H1 (cell line): ENCODE data around the gene NOVA1. TPM values are rescaled to one million over a fixed set of nuclear protein-coding genes. Genes with fewer than 3 reads are reported as not detected.

ENCODE experiments used
- CTCF ChIA-PET: fragments of 300-600 bp; sonication (Branson Sonifier 250); formaldehyde crosslinking; loops from one replicate; lab custom pipeline; 2021; ENCODE audit not compliant: partially characterized antibody; lab: Charles Lee
- POLR2A ChIA-PET: fragments of 300-600 bp; sonication (Branson Sonifier 250); formaldehyde crosslinking; loops from one replicate; lab custom pipeline; 2021; ENCODE audit warnings: inconsistent platforms; ENCODE audit not compliant: partially characterized antibody; lab: Charles Lee
- DNase-seq, 2 experiments: peaks; one replicate each; pipeline versions ENCODE4 v3.0.0 to v3.0.0-alpha.2; 2010 to 2022; ENCODE audit warnings: low spot score in 2 of 2, low read depth in 1 of 2, mixed read lengths in 1 of 2
- FAIRE-seq: peaks from 2 replicates; lab custom pipeline; 2011; peaks lifted over from hg19 to GRCh38; lab: Jason Lieb, UNC
- H2AFZ ChIP-seq: 2 replicates; pipeline ENCODE4 v1.8.1; 2012; ENCODE audit warnings: low read length, inconsistent platforms
- H2AK5ac ChIP-seq: 2 replicates; pipeline ENCODE4 v1.6.1; 2013; ENCODE audit warnings: low read depth, low read length
- H2BK120ac ChIP-seq: replicated peaks from 2 replicates; pipeline ENCODE3; 2013; ENCODE audit warnings: low read depth, low read length, inconsistent platforms
- H2BK12ac ChIP-seq: 2 replicates; pipeline ENCODE4 v1.6.1; 2013; ENCODE audit warnings: low read depth, low read length
- H2BK15ac ChIP-seq: 2 replicates; pipeline ENCODE4 v1.6.1; 2013; ENCODE audit warnings: low read length
- H2BK20ac ChIP-seq: 2 replicates; pipeline ENCODE4 v1.6.1; 2013; ENCODE audit warnings: low read length
- H2BK5ac ChIP-seq: 2 replicates; pipeline ENCODE4 v1.6.1; 2013; ENCODE audit warnings: low read depth, low read length
- H3K14ac ChIP-seq: 2 replicates; pipeline ENCODE4 v1.6.1; 2013; ENCODE audit warnings: inconsistent platforms; ENCODE audit not compliant: insufficient read length
- H3K18ac ChIP-seq: 2 replicates; pipeline ENCODE4 v1.6.1; 2013; ENCODE audit warnings: low read length; ENCODE audit errors: extremely low read depth
- H3K23ac ChIP-seq: 2 replicates; pipeline ENCODE4 v1.6.1; 2013; ENCODE audit warnings: inconsistent platforms; ENCODE audit not compliant: insufficient read length
- H3K23me2 ChIP-seq: 2 replicates; pipeline ENCODE4 v1.6.1; 2013; ENCODE audit warnings: low read depth, low read length
- H3K27ac ChIP-seq: 2 replicates; pipeline ENCODE4 v1.6.1; 2011; ENCODE audit warnings: low read depth, low read length, inconsistent platforms
- H3K27me3 ChIP-seq, 4 experiments: replicated peaks in 1 of 4; 1 replicate in 1 of 4; 2 replicates in 3 of 4; pipeline versions ENCODE4 v1.6.1 to v1.8.1; 2011 to 2013; ENCODE audit warnings: low read length in 3 of 4, mild to moderate bottlenecking in 3 of 4, inconsistent platforms in 2 of 4, mixed read lengths in 2 of 4, moderate library complexity in 1 of 4; ENCODE audit not compliant: control insufficient read depth in 3 of 4, insufficient read depth in 3 of 4; ENCODE audit errors: extremely low read depth in 1 of 4
- H3K36me3 ChIP-seq, 4 experiments: 2 replicates each; pipeline versions ENCODE4 v1.6.1 to v1.8.1; 2011 to 2013; ENCODE audit warnings: mild to moderate bottlenecking in 4 of 4, low read length in 3 of 4, moderate library complexity in 2 of 4, control low read depth in 1 of 4, inconsistent platforms in 1 of 4; ENCODE audit not compliant: insufficient read depth in 4 of 4, control insufficient read depth in 2 of 4
- H3K4ac ChIP-seq: replicated peaks from 2 replicates; pipeline ENCODE3; 2013; ENCODE audit warnings: low read length, low read depth, mixed read lengths, inconsistent platforms; ENCODE audit not compliant: insufficient read length
- H3K4me1 ChIP-seq, 4 experiments: replicated peaks in 1 of 4; 1 replicate in 1 of 4; 2 replicates in 3 of 4; pipeline versions ENCODE4 v1.6.1 to v1.8.1; 2011 to 2013; ENCODE audit warnings: low read length in 3 of 4, inconsistent platforms in 2 of 4, mixed read lengths in 1 of 4; ENCODE audit not compliant: insufficient read depth in 4 of 4, control insufficient read depth in 3 of 4
- H3K4me2 ChIP-seq, 2 experiments: 2 replicates each; pipeline versions ENCODE4 v1.6.1 to v1.8.1; 2011 to 2013; ENCODE audit warnings: low read depth in 2 of 2, low read length in 2 of 2, control low read depth in 1 of 2, inconsistent platforms in 1 of 2, mild to moderate bottlenecking in 1 of 2; ENCODE audit not compliant: insufficient read depth in 1 of 2
- H3K4me3 ChIP-seq, 4 experiments: fragments of 200-600, 300-600 bp in 1 of 4; sonication (generic), shearing (Covaris generic), sonication (Bioruptor Twin) in 1 of 4; 2 replicates each; pipeline versions ENCODE4 v1.5.1 to v1.8.1; 2011 to 2016; ENCODE audit warnings: low read length in 4 of 4, low read depth in 3 of 4, control low read depth in 2 of 4, inconsistent platforms in 2 of 4, mild to moderate bottlenecking in 2 of 4, mixed read lengths in 1 of 4, moderate library complexity in 1 of 4; ENCODE audit not compliant: insufficient read depth in 2 of 4; ENCODE audit errors: extremely low read depth in 1 of 4
- H3K56ac ChIP-seq: replicated peaks from 2 replicates; pipeline ENCODE3; 2013; ENCODE audit warnings: low read depth, mild to moderate bottlenecking, mixed read lengths, low read length, inconsistent platforms; ENCODE audit not compliant: insufficient read length
- H3K79me1 ChIP-seq: 2 replicates; pipeline ENCODE4 v1.6.1; 2013; ENCODE audit warnings: low read depth, low read length, control low read depth
- H3K79me2 ChIP-seq, 2 experiments: 2 replicates each; pipeline versions ENCODE4 v1.6.1 to v1.8.1; 2012 to 2013; ENCODE audit warnings: low read length in 2 of 2, mild to moderate bottlenecking in 2 of 2, inconsistent platforms in 1 of 2; ENCODE audit not compliant: insufficient read depth in 2 of 2, control insufficient read depth in 1 of 2
- H3K9ac ChIP-seq, 4 experiments: replicated peaks in 1 of 4; 1 replicate in 1 of 4; 2 replicates in 3 of 4; pipeline versions ENCODE4 v1.6.1 to v1.8.1; 2011 to 2013; ENCODE audit warnings: low read depth in 3 of 4, low read length in 3 of 4, control low read depth in 2 of 4, mild to moderate bottlenecking in 2 of 4, moderate library complexity in 2 of 4, inconsistent platforms in 1 of 4; ENCODE audit errors: extremely low read depth in 1 of 4
- H3K9me3 ChIP-seq, 2 experiments: 2 replicates each; pipeline versions ENCODE4 v1.6.1 to v1.8.1; 2012 to 2013; ENCODE audit warnings: mild to moderate bottlenecking in 2 of 2, moderate library complexity in 2 of 2, control low read depth in 1 of 2, inconsistent platforms in 1 of 2, low read depth in 1 of 2, low read length in 1 of 2, mixed read lengths in 1 of 2; ENCODE audit not compliant: insufficient read depth in 2 of 2
- H4K20me1 ChIP-seq, 2 experiments: replicated peaks in 1 of 2; 2 replicates each; pipeline versions ENCODE3 to v1.8.1; 2011 to 2013; ENCODE audit warnings: inconsistent platforms in 2 of 2, low read length in 2 of 2, mild to moderate bottlenecking in 1 of 2; ENCODE audit not compliant: insufficient read depth in 2 of 2, control insufficient read depth in 1 of 2
- H4K5ac ChIP-seq: 2 replicates; pipeline ENCODE4 v1.6.1; 2013; ENCODE audit warnings: low read length, low read depth, mixed read lengths, inconsistent platforms; ENCODE audit not compliant: insufficient read length
- H4K8ac ChIP-seq: 2 replicates; pipeline ENCODE4 v1.8.0; 2013; ENCODE audit warnings: mild to moderate bottlenecking, moderate library complexity, low read length, inconsistent platforms; ENCODE audit not compliant: insufficient read depth; ENCODE audit errors: extremely low read depth
- H4K91ac ChIP-seq: replicated peaks from 2 replicates; pipeline ENCODE3; 2013; ENCODE audit warnings: low read length, mixed read lengths, inconsistent platforms; ENCODE audit not compliant: insufficient read length
- CHD1 ChIP-seq: IDR thresholded peaks from 2 replicates; pipeline ENCODE4 v1.6.1; 2012; ENCODE audit warnings: low read depth, low read length, improper control_type of control experiment
- KDM4A ChIP-seq: IDR thresholded peaks from one replicate; pipeline ENCODE4 v1.7.1; 2012; ENCODE audit warnings: low read depth, mild to moderate bottlenecking, moderate library complexity, low read length, inconsistent platforms; ENCODE audit not compliant: severe bottlenecking
- POLR2A ChIP-seq, 2 experiments: IDR thresholded peaks; 1 replicate in 1 of 2; 2 replicates in 1 of 2; pipeline ENCODE4 v1.6.1; 2011; ENCODE audit warnings: low read depth in 2 of 2, low read length in 2 of 2, mild to moderate bottlenecking in 2 of 2; ENCODE audit errors: control extremely low read depth in 1 of 2
- RAD21 ChIP-seq, 2 experiments: IDR thresholded peaks in 1 of 2; conservative IDR thresholded peaks in 1 of 2; 2 replicates each; pipeline ENCODE4 v1.6.1; 2011; ENCODE audit warnings: low read depth in 2 of 2, low read length in 2 of 2, improper control_type of control experiment in 1 of 2, inconsistent platforms in 1 of 2, mild to moderate bottlenecking in 1 of 2, moderate library complexity in 1 of 2
- SP4 ChIP-seq: IDR thresholded peaks from 2 replicates; pipeline ENCODE4 v1.6.1; 2012; ENCODE audit warnings: low read length, inconsistent platforms
- TCF12 ChIP-seq: IDR thresholded peaks from 2 replicates; pipeline ENCODE4 v1.6.1; 2011; ENCODE audit warnings: low read depth, mild to moderate bottlenecking, low read length
- TEAD4 ChIP-seq: IDR thresholded peaks from 2 replicates; pipeline ENCODE4 v1.6.1; 2012; ENCODE audit warnings: low read depth, low read length, inconsistent platforms, mixed read lengths
- WGBS, 2 experiments: shearing (Covaris generic) in 1 of 2; methylation state at CpG; one replicate each; pipeline versions ENCODE4 v1.1.6 to v1.1.7; 2013 to 2015; ENCODE audit warnings: low lambda C conversion rate in 2 of 2, mixed read lengths in 2 of 2, inconsistent platforms in 1 of 2, low coverage in 1 of 2, missing lambda C conversion rate in 1 of 2; ENCODE audit not compliant: insufficient replicate concordance in 2 of 2, insufficient coverage in 1 of 2, insufficient read length in 1 of 2; ENCODE audit errors: extremely low coverage in 1 of 2, missing lambda C conversion rate in 1 of 2; 5-methylcytosine and 5-hydroxymethylcytosine counted together
- polyA plus RNA-seq, 7 experiments: library from polyadenylated mRNA; depleted of rRNA in 3 of 7; stranded (reverse) in 5 of 7; unstranded in 2 of 7; fragments of >200 nt in 5 of 7; fragments of 200-250 nt in 2 of 7; gene quantifications; 1 replicate in 5 of 7; 2 replicates in 1 of 7; 4 replicates in 1 of 7; pipeline versions ENCODE4 v1.2.1 to v1.2.3, GENCODE V29; 2011 to 2013; ENCODE audit warnings: missing spikeins in 2 of 7, mixed read lengths in 2 of 7
- total RNA-seq: library from RNA; stranded (reverse); fragmentation: NEBNext Ultra II Directional; extraction: Animal tissue kit (Norgen Biotek cat#: 25700); gene quantifications from 2 replicates; pipeline ENCODE4 v1.2.1, GENCODE V29; 2021
- TF ChIP-seq, protein P1 (sequence below), 3 experiments: IDR thresholded peaks; 1 replicate in 2 of 3; 2 replicates in 1 of 3; pipeline versions ENCODE4 v1.5.1 to v1.6.1; 2011; ENCODE audit warnings: low read length in 3 of 3, mild to moderate bottlenecking in 3 of 3, inconsistent platforms in 2 of 3, low read depth in 1 of 3, moderate library complexity in 1 of 3; ENCODE audit not compliant: insufficient read depth in 1 of 3; ENCODE audit errors: control extremely low read depth in 1 of 3

The NOVA1 gene
- total and polyA plus RNA-seq, 2 of the 8 experiments (the other 6 are each of a cell fraction or from before 2014, with no cell fraction given) = 6.8 to 12.7 TPM

DNA sequence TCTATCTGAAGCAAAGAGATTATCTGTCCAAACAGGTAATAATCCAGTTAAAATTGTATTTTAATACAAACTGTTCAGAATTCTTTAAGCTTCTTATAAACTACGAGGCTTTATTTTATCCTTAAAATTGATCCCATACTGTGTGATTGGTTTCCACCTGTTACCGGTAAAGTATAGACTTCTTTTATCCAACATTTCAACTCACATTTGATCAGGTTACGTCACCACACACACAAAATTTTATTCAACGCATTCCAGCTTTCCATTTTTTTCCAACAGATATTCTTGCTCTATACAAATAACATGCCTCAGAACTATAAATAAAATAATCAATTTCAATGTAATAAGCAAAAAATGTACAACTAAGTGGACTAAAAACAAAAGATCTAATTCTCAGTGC, 4.5 kb downstream of the NOVA1 start:
- Histone ChIP-seq H3K79me1 (no peaks in the 10 kb centered on the region), H3K4me1 (peaks cover 0 to 6% (median 0%) of the 10 kb centered on the region in 4 experiments; a peak in 1 of 7 replicates), H2BK120ac (no peak overlapping the region), H4K5ac (no peak overlapping the region), H2AK5ac (no peak overlapping the region), H3K56ac (no peak overlapping the region), H3K23me2 (peaks cover 4% of the 10 kb centered on the region; the same call in 1 of the 2 replicates), H3K79me2 (peaks cover 0 to 15% of the 10 kb centered on the region in 2 experiments; a peak in 2 of 4 replicates), H3K18ac (no peak overlapping the region), H3K4me2 (no peak overlapping the region), H4K91ac (no peak overlapping the region), H3K36me3 (no peaks in the 10 kb centered on the region; a peak in 1 of 8 replicates), H2AFZ (no peak overlapping the region), H3K4ac (no peak overlapping the region), H2BK20ac (no peak overlapping the region), H3K9ac (no peak overlapping the region), H4K8ac (no peak overlapping the region), H3K9me3 (no peaks in the 10 kb centered on the region), H2BK15ac (no peak overlapping the region), H3K14ac (no peak overlapping the region), H2BK5ac (no peak overlapping the region), H3K27ac (no peak overlapping the region), H3K23ac (no peak overlapping the region), H3K4me3 (no peak overlapping the region), H3K27me3 (no peaks in the 10 kb centered on the region), H2BK12ac (no peak overlapping the region), H4K20me1 (no peaks in the 10 kb centered on the region)
- TF ChIP-seq, protein P1, sequence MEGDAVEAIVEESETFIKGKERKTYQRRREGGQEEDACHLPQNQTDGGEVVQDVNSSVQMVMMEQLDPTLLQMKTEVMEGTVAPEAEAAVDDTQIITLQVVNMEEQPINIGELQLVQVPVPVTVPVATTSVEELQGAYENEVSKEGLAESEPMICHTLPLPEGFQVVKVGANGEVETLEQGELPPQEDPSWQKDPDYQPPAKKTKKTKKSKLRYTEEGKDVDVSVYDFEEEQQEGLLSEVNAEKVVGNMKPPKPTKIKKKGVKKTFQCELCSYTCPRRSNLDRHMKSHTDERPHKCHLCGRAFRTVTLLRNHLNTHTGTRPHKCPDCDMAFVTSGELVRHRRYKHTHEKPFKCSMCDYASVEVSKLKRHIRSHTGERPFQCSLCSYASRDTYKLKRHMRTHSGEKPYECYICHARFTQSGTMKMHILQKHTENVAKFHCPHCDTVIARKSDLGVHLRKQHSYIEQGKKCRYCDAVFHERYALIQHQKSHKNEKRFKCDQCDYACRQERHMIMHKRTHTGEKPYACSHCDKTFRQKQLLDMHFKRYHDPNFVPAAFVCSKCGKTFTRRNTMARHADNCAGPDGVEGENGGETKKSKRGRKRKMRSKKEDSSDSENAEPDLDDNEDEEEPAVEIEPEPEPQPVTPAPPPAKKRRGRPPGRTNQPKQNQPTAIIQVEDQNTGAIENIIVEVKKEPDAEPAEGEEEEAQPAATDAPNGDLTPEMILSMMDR (IDR thresholded peaks at IDR 0.05; ENCODE audit: control extremely low read depth in 1 of 3, insufficient read depth in 1 of 3, low read depth in 1 of 3, low read length in 3 of 3) = no peak
- TF ChIP-seq TCF12 (no peak), TEAD4 (no peak), SP4 (no peak), KDM4A (no peak), POLR2A (IDR thresholded peaks at IDR 0.05; ENCODE audit: control extremely low read depth in 1 of 2, low read depth in 2 of 2, low read length in 2 of 2) (no peak), CHD1 (no peak), RAD21 (IDR thresholded peaks at IDR 0.05 in 1 of 2, conservative IDR thresholded peaks at IDR 0.05 in 1 of 2; ENCODE audit: low read depth in 2 of 2, low read length in 2 of 2) (no peak)
- FAIRE-seq (no peak), DNase-seq (no peak)
- CTCF ChIA-PET = interaction anchor here (0.6 kb wide), 1 partner anchor 635 kb away, joined by 3 read pairs; no protein-coding TSS in a partner anchor
- POLR2A ChIA-PET = interaction anchor here (0.9 kb wide), 1 partner anchor 98 kb away, joined by 3 read pairs; no protein-coding TSS in a partner anchor
- WGBS, 2 experiments = 88 to 100% methylated on average over 1 to 4 of the region's 4 CpGs
